ENCODE measurements around the gene UBALD1.

DNA sequence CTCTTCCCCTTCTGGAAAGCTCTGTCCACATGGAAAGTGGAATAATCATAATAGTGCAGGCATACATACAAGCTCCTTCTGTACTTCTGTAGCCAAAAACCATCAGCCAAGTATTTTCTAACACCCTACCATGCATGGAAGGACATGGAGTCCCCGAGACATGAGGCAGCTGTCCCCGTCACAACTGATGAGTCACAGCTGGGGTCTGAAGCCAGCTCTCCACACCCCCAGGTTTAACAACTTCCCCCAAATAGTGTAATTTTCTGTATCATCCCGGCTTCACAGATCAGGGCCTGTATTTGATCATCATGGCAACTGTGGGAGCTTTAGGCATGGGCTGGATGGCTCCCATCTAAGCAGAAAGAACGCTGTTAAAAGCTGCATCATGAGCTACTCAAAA is 42.0 kb downstream of the UBALD1 start:
- TF ChIP-seq, protein P1, sequence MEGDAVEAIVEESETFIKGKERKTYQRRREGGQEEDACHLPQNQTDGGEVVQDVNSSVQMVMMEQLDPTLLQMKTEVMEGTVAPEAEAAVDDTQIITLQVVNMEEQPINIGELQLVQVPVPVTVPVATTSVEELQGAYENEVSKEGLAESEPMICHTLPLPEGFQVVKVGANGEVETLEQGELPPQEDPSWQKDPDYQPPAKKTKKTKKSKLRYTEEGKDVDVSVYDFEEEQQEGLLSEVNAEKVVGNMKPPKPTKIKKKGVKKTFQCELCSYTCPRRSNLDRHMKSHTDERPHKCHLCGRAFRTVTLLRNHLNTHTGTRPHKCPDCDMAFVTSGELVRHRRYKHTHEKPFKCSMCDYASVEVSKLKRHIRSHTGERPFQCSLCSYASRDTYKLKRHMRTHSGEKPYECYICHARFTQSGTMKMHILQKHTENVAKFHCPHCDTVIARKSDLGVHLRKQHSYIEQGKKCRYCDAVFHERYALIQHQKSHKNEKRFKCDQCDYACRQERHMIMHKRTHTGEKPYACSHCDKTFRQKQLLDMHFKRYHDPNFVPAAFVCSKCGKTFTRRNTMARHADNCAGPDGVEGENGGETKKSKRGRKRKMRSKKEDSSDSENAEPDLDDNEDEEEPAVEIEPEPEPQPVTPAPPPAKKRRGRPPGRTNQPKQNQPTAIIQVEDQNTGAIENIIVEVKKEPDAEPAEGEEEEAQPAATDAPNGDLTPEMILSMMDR (IDR thresholded peaks at IDR 0.05), result no peak
- TF ChIP-seq EP300 (IDR thresholded peaks at IDR 0.05) (no peak), POLR2A (IDR thresholded peaks at IDR 0.05) (no peak)
